Transverse colon (tissue), 4 donors: Measurements from ENCODE around the gene PCDHB8.
"Not testable (repeated sequence)": the region's sequence is repeated elsewhere in the genome, so short reads cannot be mapped to it uniquely, and the experiment has no call there.

Experiments
- CTCF ChIP-seq, 5 experiments: fragments of 200-600 bp in 3 of 5; fragments of 450-650 bp in 2 of 5; sonication (generic) in 3 of 5; IDR thresholded peaks; 1 replicate in 2 of 5; 2 replicates in 3 of 5; pipeline ENCODE4 v1.5.1; 2016 to 2017; ENCODE audit warnings: antibody characterized with exemption in 5 of 5, inconsistent platforms in 3 of 5, mild to moderate bottlenecking in 2 of 5, moderate library complexity in 1 of 5
- EP300 ChIP-seq: sonication (generic); formaldehyde crosslinking; IDR thresholded peaks from one replicate; pipeline ENCODE4 v1.6.1; 2017; ENCODE audit warnings: antibody characterized with exemption, low read depth
- POLR2AphosphoS5 ChIP-seq, 3 donors: sonication (generic); formaldehyde crosslinking; IDR thresholded peaks; one replicate each; pipeline ENCODE4 v1.6.1; 2016; ENCODE audit warnings: antibody characterized with exemption in 3 of 3

- TF ChIP-seq CTCF (IDR thresholded peaks at IDR 0.05); POLR2AphosphoS5 (IDR thresholded peaks at IDR 0.05); EP300: not testable (repeated sequence)
Observed at GRCh38 chr5:141152096-141152495, 25.5 kb upstream of the PCDHB8 start.
